ENCODE measurements around the gene SAT1. TPM values are rescaled to one million over a fixed set of nuclear protein-coding genes. Genes with fewer than 3 reads are reported as not detected.
"Not testable (repeated sequence)": the region's sequence is repeated elsewhere in the genome, so short reads cannot be mapped to it uniquely, and the experiment has no call there.

SAT1 gene
- total RNA-seq, 4 donors from 2014 or later = 116 to 358 (median 220) TPM

- peak within 1 kb of the TSS; percentile 76 to 79 for H3K4me3 ChIP-seq
- intact Hi-C loops (cut with DNase I; ENCODE audit: low total_unique reads) = no loop called here
- H3K9me3 ChIP-seq = no peaks in the 10 kb centered on the region
- peak within 1 kb of the TSS; percentile 88 to 98 for H3K27ac ChIP-seq
- DNase-seq = peak; percentile 91 to 95
- no peaks in the 10 kb centered on the region for H3K27me3 ChIP-seq
- no peaks in the 10 kb centered on the region for H3K36me3 ChIP-seq
- TF ChIP-seq, protein P1, sequence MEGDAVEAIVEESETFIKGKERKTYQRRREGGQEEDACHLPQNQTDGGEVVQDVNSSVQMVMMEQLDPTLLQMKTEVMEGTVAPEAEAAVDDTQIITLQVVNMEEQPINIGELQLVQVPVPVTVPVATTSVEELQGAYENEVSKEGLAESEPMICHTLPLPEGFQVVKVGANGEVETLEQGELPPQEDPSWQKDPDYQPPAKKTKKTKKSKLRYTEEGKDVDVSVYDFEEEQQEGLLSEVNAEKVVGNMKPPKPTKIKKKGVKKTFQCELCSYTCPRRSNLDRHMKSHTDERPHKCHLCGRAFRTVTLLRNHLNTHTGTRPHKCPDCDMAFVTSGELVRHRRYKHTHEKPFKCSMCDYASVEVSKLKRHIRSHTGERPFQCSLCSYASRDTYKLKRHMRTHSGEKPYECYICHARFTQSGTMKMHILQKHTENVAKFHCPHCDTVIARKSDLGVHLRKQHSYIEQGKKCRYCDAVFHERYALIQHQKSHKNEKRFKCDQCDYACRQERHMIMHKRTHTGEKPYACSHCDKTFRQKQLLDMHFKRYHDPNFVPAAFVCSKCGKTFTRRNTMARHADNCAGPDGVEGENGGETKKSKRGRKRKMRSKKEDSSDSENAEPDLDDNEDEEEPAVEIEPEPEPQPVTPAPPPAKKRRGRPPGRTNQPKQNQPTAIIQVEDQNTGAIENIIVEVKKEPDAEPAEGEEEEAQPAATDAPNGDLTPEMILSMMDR (IDR thresholded peaks at IDR 0.05) = peak in 1 of 4 experiments; percentile 3
- TF ChIP-seq POLR2A (IDR thresholded peaks at IDR 0.05) = peak; percentile 56 to 84
- no peaks in the 10 kb centered on the region for H3K4me1 ChIP-seq
Measured at GRCh38 chrX:23742697-23743622, 40.0 kb upstream of the SAT1 start, which contains the start of gene ACOT9. Gene ACOT9, minus strand, starts transcription at chrX:23743276. Its CDS starts 132 bp downstream, at chrX:23743144.

DNA sequence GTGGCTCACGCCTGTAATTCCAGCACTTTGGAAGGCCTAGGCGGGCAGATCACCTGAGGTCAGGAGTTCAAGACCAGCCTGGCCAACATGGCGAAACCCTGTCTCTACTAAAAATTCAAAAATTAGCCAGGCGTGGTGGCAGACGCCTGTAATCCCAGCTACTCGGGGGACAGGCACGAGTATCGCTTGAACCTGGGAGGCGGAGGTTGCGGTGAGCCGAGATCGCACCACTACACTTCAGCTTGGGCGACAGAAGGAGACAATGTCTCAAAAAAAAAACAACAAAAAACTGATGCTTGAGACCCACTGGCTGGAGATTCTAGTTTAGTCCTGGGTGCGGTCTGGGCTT is 39.4 kb upstream of the SAT1 start:
- H3K27me3 ChIP-seq; H3K36me3 ChIP-seq; H3K9me3 ChIP-seq; DNase-seq; H3K4me1 ChIP-seq; intact Hi-C loops (cut with DNase I; ENCODE audit: low total_unique reads): not testable (repeated sequence)
- Histone ChIP-seq H3K4me3 (peak overlapping the region; percentile 76 to 79), H3K27ac (peak overlapping the region; percentile 88 to 98)

GRCh38 chrX:23745786-23746185 is 37.2 kb upstream of the SAT1 start:
- intact Hi-C loops (cut with DNase I; ENCODE audit: low total_unique reads) = no loop called here
- Histone ChIP-seq H3K27ac (no peak overlapping the region), H3K36me3 (no peaks in the 10 kb centered on the region), H3K4me3 (no peak overlapping the region), H3K27me3 (no peaks in the 10 kb centered on the region), H3K4me1 (no peaks in the 10 kb centered on the region), H3K9me3 (no peaks in the 10 kb centered on the region)
- DNase-seq = no peak
- TF ChIP-seq, protein P1 (IDR thresholded peaks at IDR 0.05) = no peak
- TF ChIP-seq POLR2A (IDR thresholded peaks at IDR 0.05) = no peak

DNA sequence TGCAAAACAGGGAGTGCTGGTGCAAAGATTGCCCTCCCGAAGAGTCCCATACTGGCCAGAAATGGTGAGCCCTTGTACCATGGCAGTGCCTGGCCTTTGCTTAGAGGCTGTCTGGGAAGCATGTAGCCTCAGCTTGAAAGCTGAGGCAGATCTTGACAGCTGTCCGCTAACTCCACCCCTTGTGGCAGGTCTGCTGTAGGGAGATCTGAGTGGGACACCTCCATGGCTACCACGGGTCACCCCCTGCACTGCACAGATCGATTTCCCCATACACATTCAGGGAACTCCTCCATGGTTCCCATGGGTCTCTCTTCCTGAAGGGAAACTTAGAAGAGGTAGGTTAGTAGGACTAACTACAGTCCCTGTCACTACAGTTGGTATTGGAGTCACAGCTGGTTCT is 33.8 kb upstream of the SAT1 start:
- Histone ChIP-seq H3K27me3 (no peaks in the 10 kb centered on the region), H3K4me1 (no peaks in the 10 kb centered on the region), H3K9me3 (no peaks in the 10 kb centered on the region), H3K4me3 (no peak overlapping the region), H3K27ac (no peak overlapping the region), H3K36me3 (no peaks in the 10 kb centered on the region)
- no peak for TF ChIP-seq POLR2A (IDR thresholded peaks at IDR 0.05)
- TF ChIP-seq, protein P1 (IDR thresholded peaks at IDR 0.05) = no peak
- intact Hi-C loops (cut with DNase I; ENCODE audit: low total_unique reads) = no loop called here
- DNase-seq = no peak

DNA sequence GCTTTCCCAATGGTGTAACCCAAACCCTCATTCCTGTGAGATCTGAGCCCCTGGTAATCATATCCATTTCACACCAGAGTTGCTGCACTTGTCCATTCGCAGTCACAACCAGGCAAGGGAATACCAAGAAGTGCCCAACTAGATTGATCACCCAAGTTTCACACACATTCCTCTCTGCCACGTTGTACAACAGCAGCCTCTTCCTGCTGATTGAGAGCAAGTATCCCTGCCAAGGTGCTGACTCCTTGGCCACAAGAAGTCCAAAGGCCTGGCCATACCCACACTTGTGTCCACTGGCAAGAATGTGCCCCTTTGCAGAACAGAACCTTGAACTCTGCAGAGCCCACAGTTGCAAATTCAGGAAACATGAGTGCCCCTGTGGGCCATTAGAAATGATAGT is 33.4 kb upstream of the SAT1 start:
- no peak overlapping the region for H3K27ac ChIP-seq
- H3K4me1 ChIP-seq = no peaks in the 10 kb centered on the region
- no peaks in the 10 kb centered on the region for H3K36me3 ChIP-seq
- H3K9me3 ChIP-seq = no peaks in the 10 kb centered on the region
- TF ChIP-seq, protein P1 (IDR thresholded peaks at IDR 0.05) = no peak
- TF ChIP-seq POLR2A (IDR thresholded peaks at IDR 0.05) = no peak
- H3K4me3 ChIP-seq = no peak overlapping the region
- DNase-seq = no peak
- intact Hi-C loops (cut with DNase I; ENCODE audit: low total_unique reads) = no loop called here
- H3K27me3 ChIP-seq = no peaks in the 10 kb centered on the region
